GM18508 (cell line): ENCODE measurements around the gene PRKAR2B.
"Not testable (repeated sequence)": the region's sequence is repeated elsewhere in the genome, so short reads cannot be mapped to it uniquely, and the experiment has no call there.

ENCODE experiments used
- ATAC-seq: cut with Tn5 transposase; IDR thresholded peaks from one replicate; pipeline ENCODE4 v1.9.1; 2021; ENCODE audit warnings: moderate number of reproducible peaks; ENCODE audit not compliant: insufficient read depth, unreplicated experiment

PRKAR2B gene

DNA sequence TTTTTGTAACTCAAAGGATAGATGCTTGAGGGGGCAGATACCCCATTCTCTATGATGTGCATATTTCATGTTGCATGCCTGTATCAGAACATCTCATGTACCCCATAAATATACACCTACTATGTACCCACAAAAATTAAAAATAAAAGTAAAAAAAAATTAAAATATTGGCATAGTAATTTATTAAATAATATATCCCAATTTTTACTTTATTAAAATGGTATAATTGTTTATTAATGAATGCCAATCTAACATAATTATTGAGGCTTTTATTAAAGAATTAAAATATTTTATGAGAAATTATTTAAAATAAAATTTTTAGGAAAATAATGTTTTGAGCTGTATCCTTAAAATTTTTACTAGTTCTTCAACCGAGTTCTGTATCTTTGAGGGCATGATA lies 105.4 kb downstream of the PRKAR2B start:
- ATAC-seq, result no peak

DNA sequence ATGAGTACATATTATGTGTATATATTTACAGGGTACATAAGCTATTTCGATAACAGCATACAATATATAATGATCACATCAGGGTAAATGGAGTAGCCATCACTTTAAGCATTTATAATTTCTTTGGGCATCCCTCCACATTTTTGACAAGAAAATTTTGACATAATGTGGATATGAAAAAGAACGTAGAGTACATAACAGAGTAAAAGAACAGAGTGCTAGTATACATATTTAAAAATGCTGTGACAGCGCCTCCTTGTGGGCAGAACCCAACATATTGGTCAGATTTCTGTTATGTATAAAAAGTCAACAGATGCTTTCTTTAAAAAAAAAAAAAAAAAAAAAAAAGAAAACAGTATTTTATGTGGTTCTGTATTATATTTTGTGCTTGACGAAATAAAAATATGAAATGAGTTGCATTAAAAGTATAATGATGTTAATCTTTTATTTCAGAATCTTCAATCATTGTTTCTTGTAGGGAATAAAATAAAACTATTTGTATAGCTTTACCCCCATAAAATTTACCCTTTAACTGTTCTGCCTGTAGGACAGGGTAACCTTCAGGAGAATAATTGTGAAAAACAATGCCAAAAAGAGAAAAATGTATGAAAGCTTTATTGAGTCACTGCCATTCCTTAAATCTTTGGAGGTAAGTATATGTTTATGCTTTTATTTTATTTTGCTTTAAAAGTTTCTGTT lies 106.0 kb downstream of the PRKAR2B start:
- no peak for ATAC-seq

DNA sequence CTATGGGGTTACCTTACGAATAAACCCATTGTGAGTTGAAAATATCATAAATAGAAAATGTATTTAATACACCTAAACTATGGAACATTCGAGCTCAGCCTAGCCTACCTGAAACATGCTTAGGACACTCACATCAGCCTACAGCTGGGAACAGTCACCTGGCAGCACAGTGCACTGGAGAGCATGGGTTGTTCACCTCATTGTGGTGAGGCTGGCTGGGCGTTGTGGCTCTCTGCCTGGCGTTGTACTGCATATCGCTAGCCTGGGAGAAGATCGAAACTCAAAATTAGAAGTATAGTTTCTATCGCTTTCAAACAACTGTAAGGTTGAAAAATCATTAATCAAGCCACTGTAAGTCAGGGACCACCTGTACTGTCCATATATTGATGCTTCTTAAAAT lies 107.0 kb downstream of the PRKAR2B start:
- ATAC-seq, result no peak

DNA sequence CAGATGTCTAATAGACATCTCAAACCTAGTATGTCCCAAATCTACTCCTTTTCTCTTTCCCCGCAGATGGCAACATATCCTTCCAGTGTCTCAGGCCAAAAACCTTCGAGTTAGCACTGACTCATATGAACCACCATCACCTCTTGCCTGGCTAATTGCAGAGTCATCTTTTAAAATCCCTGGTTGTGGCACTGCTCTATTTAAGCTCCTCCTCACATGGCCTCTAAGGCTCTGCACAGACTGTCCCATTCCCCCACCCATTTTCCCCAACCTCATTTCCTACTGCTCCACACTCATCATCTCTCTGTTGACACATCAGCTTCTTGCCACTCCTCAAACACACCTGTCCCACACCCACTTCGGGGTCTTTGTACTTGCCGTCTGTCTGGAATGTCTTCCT lies 107.5 kb downstream of the PRKAR2B start:
- no peak for ATAC-seq

DNA sequence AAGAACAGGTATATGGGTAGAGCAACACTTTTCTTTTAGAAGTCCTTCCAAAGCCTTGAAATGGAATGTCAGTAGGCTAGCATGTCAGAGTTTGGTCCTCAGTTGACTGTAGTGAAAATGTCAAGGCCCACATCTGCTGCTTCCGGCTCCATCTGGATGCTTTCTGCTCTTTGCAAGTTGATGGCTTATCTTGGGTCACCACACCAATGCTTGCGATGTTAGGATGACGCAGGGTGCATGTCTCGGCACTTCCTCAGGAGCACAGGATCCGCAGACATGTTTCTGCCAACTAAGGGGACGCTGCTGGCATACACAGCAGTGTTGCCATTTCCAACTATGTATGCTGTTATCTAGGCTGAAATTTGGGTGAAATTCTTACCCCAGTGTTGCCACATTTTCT lies 110.3 kb downstream of the PRKAR2B start:
- ATAC-seq, result no peak

DNA sequence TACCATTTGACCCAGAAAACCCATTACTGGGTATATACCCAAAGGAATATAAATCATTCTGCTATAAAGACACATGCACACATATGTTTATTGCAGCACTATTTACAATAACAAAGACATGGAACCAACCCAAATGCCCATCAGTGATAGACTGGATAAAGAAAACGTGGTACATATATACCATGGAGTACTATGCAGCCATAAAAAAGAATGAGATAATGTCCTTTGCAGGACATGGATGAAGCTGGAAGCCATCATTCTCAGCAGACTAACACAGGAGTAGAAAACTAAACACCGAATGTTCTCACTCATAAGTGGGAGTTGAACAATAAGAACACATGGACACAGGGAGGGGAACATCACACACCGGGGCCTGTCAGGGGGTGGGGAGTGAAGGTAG lies 111.2 kb downstream of the PRKAR2B start:
- ATAC-seq, result not testable (repeated sequence)

DNA sequence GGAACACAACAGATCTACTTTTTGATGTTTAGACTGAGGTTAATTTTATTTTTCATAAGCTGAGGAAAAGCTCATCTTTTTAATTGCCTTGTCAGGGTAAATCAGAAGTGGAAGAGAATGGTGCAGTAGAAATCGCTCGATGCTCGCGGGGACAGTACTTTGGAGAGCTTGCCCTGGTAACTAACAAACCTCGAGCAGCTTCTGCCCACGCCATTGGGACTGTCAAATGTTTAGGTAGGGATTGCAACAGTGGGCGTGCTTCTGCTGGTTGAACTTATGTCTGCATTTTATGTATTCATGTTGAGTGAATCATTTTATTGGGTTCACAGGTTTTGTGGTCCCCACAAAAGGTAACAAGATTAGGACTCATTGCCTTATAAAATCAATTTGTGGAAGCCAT lies 112.6 kb downstream of the PRKAR2B start:
- no peak for ATAC-seq

DNA sequence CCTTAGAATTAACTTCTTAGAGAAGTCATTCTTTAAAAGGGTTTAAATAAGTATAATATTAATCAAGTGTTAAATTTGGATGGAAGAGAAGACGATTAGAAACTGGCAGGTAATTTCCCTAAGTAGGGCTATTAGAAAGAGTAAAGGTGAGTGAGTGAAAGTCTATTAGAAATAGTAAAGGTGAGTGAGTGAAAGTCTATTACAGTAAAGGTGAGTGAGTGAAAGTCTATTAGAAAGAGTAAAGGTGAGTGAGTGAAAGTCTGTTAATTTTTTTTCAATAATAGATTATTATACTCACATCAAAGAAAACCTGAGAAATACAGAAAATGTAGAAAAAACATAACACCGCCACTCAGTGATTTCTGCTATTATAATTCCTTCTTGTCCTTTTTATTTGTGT lies 113.5 kb downstream of the PRKAR2B start:
- no peak for ATAC-seq

DNA sequence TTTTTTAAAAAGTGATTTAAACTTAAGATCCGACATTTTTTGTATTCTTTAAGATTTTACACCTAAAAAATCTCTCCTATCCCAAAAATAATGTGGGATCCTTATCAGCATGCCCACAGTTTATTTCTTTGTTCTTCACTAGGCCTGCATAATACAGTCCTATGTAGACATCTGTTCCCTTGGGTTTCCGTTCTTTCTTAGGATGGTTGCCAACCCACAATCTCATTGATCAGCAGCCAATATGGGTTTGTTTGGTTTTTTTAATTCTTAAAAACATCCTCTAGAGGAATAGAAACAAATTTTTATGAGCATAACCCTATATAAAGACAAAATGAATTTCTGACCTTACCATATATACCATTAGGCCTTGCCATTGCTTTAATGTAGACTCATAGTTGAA lies 115.9 kb downstream of the PRKAR2B start:
- ATAC-seq, result no peak

DNA sequence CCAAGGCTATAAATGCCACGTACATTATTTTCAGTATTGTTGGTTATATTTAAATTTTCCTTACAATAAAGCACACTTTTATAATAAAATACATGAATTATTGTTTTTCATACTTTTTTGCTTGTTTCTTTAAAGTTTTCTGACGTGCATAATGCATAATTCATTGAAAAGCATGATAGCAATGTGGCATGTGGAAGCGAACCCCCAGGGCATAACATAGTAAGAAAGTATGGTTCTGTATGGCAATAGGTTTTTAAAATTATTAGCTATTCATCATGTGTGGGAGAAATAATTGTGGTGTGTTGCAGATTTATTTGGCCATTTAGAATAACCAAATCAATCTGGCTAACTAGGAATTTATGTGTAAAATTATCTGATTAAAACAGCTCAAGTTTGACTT lies 116.9 kb downstream of the PRKAR2B start:
- ATAC-seq, result no peak

DNA sequence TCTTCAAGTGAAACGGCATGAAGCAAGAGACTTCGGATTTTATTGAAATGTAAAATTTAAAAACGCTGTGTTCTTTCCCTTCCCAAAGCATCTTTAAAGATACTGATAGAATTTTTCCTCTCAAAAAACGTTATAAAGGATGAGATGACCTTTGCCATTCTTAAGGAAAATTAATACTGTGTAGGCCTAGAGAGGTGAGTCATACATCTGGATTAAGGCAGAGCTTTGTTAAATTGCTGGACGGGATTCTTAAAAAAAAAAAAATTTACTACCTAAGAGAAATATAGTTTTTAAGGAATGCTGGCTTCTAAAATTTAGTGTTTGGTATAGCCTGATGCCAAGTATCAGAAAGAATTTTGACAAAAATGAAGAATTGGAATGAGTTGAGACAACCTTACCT lies 118.0 kb downstream of the PRKAR2B start:
- ATAC-seq, result no peak

DNA sequence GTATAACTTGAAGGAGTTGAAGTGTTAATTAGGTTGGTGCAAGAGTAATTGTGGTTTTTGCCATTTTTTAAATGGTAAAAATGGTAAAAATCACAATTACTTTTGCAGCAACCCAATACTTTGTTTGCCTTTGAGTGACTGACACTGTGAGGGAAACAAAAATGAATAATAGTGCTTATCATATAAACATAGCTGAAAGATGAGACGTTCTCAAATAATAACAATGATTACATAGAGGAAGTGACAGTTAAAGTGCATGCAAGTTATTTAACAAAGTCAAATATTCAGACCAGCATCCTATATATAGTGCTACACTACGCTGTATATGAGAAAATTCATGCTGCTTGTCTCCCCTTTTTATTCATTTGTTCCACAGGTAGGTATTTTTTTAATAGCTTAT lies 119.6 kb downstream of the PRKAR2B start:
- ATAC-seq, result no peak

DNA sequence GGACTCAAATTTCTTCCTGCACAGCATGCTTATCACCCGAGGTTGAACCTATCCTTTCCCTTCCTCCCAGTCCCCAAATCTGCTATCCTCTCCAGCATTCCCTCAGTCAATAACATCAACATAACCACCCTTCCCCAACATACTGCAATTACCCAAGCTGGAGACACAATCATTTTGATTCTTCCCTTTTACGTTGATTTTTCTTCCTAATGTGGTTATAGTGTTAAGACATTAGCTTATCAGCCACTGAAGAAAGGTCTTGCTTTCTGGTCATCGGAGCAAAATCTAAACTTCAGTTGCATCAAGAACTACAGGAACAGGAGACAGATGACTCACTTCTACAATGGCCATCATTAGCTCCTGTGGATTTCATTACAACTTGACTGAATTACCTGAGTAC lies 120.8 kb downstream of the PRKAR2B start:
- no peak for ATAC-seq

DNA sequence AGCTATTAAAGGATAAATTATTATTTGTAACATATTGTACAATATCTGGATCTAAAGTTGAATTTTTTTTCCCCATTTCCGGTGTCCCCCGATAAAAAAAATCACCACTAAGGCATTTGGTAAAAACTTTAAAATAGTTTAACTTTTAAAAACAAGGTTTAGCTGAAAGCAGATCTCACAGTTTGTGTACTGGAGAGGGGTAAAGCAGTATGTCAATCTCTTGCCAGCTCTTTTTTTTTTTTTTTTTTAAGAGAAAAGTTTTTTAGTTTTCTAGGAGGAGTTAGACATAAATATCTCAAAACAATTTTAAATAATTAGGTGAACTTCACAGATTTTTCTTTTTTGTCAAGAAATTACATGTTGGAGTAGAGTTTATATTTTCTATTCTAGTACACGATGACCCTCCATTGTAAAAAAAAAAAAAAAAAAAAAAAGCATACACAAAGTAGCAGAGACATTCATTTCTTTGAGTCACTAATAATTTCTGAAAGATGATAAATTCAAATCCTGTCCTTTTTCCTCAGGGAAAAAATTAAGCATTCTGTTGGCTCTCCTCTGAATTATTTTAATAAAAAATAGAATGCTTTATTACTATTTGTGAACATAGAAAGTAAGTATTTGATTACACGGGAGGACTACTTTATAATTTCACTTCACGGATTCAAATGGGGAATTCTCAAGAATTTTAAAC lies 122.4 kb downstream of the PRKAR2B start:
- ATAC-seq, result no peak

DNA sequence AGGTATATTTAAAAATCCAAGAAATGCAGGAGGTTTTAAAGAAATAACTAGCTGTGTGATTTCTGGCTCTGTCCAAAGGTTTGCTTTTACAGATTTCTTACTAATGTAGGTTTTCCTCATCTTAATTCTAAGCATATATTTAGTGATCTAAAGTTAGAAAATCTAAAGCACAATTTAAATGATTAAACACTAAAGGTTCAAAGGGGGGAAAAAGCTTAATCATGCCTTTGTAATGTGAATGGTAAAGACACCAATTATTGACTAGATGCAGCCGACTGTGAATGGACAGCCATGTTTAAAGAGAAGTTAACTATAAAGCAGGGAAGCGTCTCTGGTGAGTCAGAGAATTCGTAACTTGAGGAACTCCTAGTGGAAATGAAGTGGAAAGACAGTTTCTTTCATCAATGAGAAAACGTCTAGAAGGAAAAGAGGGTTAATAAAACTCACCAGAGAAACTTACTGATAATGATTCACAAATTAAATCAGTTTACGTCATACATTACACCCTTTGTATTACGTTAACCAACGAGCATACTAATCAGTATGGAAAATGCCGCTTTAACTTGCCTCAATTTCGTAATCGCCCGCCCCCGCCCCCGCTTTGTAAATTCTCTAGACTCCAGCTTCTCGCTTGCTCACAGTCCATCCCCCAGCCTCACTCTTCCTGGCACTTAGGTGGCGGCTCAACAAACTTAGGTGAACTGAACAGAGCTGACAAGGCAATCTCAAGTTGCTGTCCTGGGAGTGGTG lies 123.2 kb downstream of the PRKAR2B start:
- no peak for ATAC-seq

DNA sequence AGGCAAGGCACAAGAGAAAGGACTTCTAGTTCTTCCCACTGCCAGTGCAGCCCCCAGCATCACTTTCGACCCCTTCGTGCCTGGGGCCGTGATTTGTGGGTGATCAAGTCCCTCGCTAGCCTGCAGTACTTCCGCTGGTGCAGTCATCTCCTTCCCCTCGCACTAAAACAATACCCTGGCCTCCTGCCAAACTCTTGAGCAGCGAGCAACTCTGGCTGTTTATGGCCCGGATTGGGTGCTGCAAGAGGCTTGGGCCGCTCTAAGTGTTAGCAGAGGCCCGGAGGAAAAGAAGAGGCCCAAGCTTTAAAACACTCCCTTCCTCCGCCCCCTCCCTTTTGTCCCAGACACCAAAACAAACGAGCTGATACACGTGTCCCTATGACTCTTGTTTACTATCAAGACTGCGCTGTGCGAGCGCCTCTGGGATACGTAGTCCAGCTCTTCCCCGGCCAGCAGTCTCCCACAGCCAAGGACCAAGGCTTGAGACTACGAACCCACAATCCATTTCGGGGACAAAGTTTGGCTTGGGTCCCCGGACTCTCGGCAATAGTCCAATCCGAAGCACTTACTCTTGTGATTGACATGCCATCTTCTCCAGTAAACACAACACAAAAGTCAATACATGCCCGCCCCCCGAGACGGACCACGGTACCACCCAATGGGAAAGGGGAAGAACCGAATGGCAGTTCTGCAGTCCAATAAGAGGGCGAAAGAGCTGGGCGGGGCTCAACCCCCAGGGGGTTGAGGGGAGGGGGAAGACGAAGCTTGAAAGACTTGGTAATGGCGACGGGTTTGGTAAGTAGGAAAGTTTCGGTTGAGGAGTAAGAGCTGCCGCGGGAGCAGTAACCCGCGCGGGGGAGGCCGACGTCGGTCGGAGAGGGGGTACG lies 124.0 kb downstream of the PRKAR2B start, which contains the start of gene HBP1:
HBP1 (plus strand) TSS at position 771 of the 887 bp plus-strand sequence. CDS start 10,891 bp downstream, outside the sequence.
- peak; percentile 85 for ATAC-seq

DNA sequence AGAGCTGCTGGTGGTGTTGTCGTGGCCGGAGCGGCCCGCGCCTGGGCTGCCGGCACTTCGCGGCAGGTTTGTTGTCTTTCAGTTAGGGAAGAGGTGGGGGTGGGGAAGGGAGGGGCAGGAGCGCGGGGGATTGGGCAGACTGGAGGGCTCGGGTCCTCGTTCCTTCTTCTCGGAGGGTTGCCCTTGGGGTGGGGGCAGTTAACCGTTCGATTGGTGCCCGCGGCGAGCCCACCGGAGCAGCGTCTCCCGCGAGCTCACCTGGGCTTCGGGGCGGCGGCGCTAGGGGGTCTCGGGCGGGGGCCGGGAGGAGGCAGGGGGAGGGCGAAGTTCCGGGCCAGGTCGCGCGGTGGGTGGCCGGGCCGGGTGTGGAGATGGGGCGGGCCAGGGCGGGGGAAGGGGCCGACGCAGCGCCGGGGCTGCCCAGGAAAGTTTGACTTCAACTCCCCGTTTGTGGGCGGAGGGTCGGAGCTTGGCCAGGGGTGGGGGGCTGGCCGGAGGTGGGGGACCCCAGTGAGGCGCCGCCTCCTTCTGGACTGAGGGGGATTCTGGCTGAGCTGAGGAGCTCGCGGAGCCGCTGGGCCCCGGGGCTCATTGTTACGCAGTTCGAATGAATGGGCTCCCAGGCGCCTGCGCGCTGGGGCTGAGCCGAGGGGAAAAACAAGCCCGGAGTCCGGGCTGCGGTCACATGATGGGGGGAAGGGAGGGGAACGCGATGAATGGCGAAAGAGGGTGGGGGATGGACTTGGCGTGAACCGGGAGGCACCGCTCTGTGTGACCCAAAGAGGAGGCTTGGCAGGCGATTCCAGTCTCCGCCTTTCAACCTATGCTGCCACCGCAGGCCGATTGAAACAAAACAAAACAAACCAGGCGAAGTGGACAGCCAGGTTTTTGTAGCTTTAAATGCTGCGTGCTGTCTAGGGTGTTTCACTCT lies 124.9 kb downstream of the PRKAR2B start:
- no peak for ATAC-seq

DNA sequence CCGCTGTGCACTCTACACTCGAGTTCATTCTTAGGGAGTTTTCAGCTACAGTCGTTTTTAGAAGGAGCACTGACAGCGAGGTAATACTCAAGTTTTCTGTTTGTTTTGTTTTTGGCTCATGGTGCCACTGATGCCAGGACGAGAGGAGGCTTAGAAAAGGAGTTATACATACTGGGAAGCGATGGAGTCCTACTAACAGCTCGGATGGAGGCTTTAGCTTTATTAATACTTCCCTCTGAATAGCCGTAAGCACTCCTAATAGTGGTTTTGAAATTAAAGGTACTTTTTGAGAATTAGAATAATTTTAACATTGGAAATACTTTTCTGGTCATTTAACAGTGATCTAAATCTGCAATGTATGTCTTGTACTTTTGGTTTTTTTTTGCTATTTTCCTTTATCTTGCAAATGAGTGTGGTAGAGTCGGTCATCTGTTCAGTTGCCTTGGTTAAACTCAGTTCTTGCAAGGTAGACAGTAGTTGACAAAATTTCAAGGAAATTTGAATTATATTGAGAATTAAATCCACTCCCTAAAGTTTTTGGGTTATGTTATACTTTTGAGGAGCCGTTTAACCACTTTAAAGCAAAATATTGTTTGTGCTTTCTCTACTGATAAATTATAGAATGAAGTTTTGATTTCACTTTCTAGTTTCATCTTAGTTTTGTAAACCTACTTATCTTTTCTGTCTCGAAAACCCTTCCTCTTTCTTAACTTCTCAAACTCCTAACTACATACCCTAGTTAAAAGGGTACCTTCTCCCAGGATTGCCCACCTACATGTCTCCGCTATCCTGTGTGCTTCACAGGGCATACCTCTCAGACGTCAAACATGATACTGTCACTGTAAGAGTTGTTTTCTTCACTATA lies 125.8 kb downstream of the PRKAR2B start:
- no peak for ATAC-seq
